ENCODE results near the gene FGF18. TPM values are rescaled to one million over a fixed set of nuclear protein-coding genes. Genes with fewer than 3 reads are reported as not detected.

FGF18 gene
- total RNA-seq, 3 donors from 2014 or later: 0.16 to 1.6 (median 0.33) TPM

- TF ChIP-seq, protein P1, sequence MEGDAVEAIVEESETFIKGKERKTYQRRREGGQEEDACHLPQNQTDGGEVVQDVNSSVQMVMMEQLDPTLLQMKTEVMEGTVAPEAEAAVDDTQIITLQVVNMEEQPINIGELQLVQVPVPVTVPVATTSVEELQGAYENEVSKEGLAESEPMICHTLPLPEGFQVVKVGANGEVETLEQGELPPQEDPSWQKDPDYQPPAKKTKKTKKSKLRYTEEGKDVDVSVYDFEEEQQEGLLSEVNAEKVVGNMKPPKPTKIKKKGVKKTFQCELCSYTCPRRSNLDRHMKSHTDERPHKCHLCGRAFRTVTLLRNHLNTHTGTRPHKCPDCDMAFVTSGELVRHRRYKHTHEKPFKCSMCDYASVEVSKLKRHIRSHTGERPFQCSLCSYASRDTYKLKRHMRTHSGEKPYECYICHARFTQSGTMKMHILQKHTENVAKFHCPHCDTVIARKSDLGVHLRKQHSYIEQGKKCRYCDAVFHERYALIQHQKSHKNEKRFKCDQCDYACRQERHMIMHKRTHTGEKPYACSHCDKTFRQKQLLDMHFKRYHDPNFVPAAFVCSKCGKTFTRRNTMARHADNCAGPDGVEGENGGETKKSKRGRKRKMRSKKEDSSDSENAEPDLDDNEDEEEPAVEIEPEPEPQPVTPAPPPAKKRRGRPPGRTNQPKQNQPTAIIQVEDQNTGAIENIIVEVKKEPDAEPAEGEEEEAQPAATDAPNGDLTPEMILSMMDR (IDR thresholded peaks at IDR 0.05): no peak
- TF ChIP-seq POLR2A (IDR thresholded peaks at IDR 0.05) (no peak), POLR2AphosphoS5 (IDR thresholded peaks at IDR 0.05) (no peak)
- Histone ChIP-seq H3K9me3 (no peaks in the 10 kb centered on the region), H3K4me1 (peaks cover 0 to 5% of the 10 kb centered on the region in 2 donors), H3K36me3 (no peaks in the 10 kb centered on the region), H3K27ac (no peak overlapping the region), H3K27me3 (no peaks in the 10 kb centered on the region), H3K4me3 (no peak overlapping the region)
- intact Hi-C loops (cut with DNase I; ENCODE audit: low total_unique reads): no loop called here
- no peak for DNase-seq (ENCODE audit: low spot score in 2 of 2)
These were observed 78.7 kb downstream of the FGF18 start for GRCh38 chr5:171498166-171498565.

GRCh38 chr5:171499611-171500010 is 80.2 kb downstream of the FGF18 start:
- no peak for TF ChIP-seq POLR2A (IDR thresholded peaks at IDR 0.05)
- no peak for TF ChIP-seq POLR2AphosphoS5 (IDR thresholded peaks at IDR 0.05)
- TF ChIP-seq, protein P1 (IDR thresholded peaks at IDR 0.05): no peak
- H3K27me3 ChIP-seq: no peaks in the 10 kb centered on the region
- H3K36me3 ChIP-seq: no peaks in the 10 kb centered on the region
- intact Hi-C loops (cut with DNase I; ENCODE audit: low total_unique reads): no loop called here
- H3K4me3 ChIP-seq: no peak overlapping the region
- H3K9me3 ChIP-seq: no peaks in the 10 kb centered on the region
- no peak for DNase-seq (ENCODE audit: low spot score in 2 of 2)
- no peak overlapping the region for H3K27ac ChIP-seq
- H3K4me1 ChIP-seq: no peaks in the 10 kb centered on the region

DNA sequence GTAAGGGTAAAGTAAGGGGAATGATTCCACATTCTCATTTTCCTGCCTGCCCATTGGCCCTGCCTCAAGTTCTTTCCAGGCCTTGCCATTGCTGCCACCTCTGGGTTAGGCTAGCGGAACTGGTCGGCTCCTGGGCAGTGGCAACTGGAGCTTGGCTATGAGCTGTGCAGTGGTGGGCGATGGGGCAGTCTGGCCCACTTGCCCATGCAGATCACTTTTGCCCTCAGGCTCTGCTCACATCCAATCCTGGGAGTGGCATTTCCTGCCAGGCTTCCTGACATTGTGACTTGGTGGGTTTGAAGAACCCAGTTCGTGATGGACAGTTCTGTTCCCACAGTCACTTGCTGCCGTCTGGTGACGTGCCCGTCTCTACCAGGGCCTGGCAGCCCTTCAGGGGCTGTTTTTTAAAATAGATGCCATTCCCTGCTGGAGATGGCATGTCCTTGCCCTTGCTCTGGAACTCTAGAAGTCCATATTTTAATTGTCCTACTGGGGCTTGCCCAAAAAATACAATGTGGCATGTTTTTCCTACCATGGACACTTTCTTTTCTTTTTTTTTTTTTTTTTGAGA is 86.1 kb downstream of the FGF18 start:
- Histone ChIP-seq H3K4me1 (no peaks in the 10 kb centered on the region), H3K4me3 (no peak overlapping the region), H3K27ac (no peak overlapping the region), H3K27me3 (no peaks in the 10 kb centered on the region), H3K36me3 (no peaks in the 10 kb centered on the region), H3K9me3 (no peaks in the 10 kb centered on the region)
- intact Hi-C loops (cut with DNase I; ENCODE audit: low total_unique reads): no loop called here
- no peak for DNase-seq (ENCODE audit: low spot score in 2 of 2)
- TF ChIP-seq POLR2AphosphoS5 (IDR thresholded peaks at IDR 0.05) (no peak), POLR2A (IDR thresholded peaks at IDR 0.05) (no peak)
- TF ChIP-seq, protein P1 (IDR thresholded peaks at IDR 0.05): no peak

GRCh38 chr5:171506951-171507350 is 87.5 kb downstream of the FGF18 start:
- H3K9me3 ChIP-seq: no peaks in the 10 kb centered on the region
- no peaks in the 10 kb centered on the region for H3K4me1 ChIP-seq
- no peak overlapping the region for H3K27ac ChIP-seq
- no peaks in the 10 kb centered on the region for H3K27me3 ChIP-seq
- no peaks in the 10 kb centered on the region for H3K36me3 ChIP-seq
- no peak overlapping the region for H3K4me3 ChIP-seq
- TF ChIP-seq POLR2AphosphoS5 (IDR thresholded peaks at IDR 0.05) (no peak), POLR2A (IDR thresholded peaks at IDR 0.05) (no peak)
- TF ChIP-seq, protein P1 (IDR thresholded peaks at IDR 0.05): no peak
- intact Hi-C loops (cut with DNase I; ENCODE audit: low total_unique reads): no loop called here
- DNase-seq (ENCODE audit: low spot score in 2 of 2): no peak

Other genes with a start within 250 kb of the FGF18 start
- gene TLX3, start 110.4 kb upstream of the FGF18 start, total RNA-seq: not detected
- 100 to 1,000 TPM; 582 to 739 (median 669) TPM for gene NPM1, start 31.8 kb upstream of the FGF18 start, total RNA-seq